HS-5 (cell line): ENCODE results near the gene FAM193B.

Experiments
- DNase-seq: peaks from one replicate; pipeline ENCODE4 v3.0.0-alpha.2; 2012; ENCODE audit warnings: low read depth

Gene FAM193B

GRCh38 chr5:177470759-177471536, 83.4 kb downstream of the FAM193B start:
- no peak for DNase-seq
